HG02884 (cell line): ENCODE measurements around the gene CCDC88A.
A peak's percentile ranks its signal among the peaks of the same experiment; 100 is the strongest.
"Not testable (repeated sequence)": the region's sequence is repeated elsewhere in the genome, so short reads cannot be mapped to it uniquely, and the experiment has no call there.

ENCODE experiments used
- ATAC-seq: cut with Tn5 transposase; IDR thresholded peaks from one replicate; pipeline ENCODE4 v1.9.1; 2021; ENCODE audit warnings: mild to moderate bottlenecking, moderate library complexity; ENCODE audit not compliant: unreplicated experiment

The CCDC88A gene

GRCh38 chr2:55419679-55420438 is at the start of gene CCDC88A:
Gene CCDC88A, minus strand, starts transcription at chr2:55419856. Its CDS starts 777 bp downstream, at chr2:55419079.
- ATAC-seq: peak; percentile 81

- ATAC-seq: no peak
Observed at GRCh38 chr2:55461679-55462078, 42.0 kb upstream of the CCDC88A start.

- no peak for ATAC-seq
Observed at GRCh38 chr2:55460562-55460961, 40.9 kb upstream of the CCDC88A start.

DNA sequence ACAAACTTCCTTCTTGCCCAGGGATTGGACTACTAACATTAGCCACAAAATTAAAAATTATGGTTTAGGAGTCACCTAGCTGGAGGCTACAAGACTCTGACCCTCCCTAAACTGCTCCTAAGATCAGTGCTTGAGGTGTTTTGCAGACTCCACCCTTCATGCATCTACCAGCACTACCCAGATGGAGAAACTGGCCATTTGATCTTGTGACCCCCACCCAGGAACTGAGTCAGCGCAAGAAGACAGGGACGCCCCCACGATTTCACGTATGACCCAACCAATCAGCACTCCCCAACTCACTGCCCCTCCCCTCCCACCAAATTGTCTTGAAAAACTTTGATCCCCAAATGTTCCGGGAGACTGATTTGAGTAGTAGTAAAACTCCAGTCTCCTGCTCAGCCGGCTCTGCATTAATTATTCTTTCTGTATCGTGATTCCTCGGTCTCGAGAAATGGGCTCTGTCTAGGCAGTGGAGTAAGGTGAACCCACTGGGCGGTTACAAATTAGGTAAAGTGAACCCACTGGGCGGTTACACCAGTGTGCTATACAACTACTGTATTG is 40.1 kb upstream of the CCDC88A start:
- ATAC-seq: no peak

DNA sequence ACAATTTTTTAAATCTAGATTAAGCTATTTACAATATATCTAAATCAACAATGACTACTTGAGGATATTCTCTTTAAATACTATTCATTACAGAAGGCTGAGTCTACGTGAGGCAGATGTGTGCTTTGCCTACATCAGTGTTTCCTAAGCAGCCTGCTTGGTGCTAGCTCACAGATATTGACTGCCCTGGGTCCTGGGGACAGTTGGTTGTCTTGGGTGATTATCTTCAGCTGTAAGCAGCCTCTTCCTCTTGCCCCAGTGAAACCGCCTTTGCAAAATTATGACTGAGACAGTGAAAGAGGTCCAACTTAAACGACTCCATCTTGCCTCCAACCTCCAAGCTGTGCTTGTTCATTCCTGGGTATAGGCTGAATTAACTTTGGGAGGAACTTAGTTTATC is 39.6 kb upstream of the CCDC88A start:
- no peak for ATAC-seq

DNA sequence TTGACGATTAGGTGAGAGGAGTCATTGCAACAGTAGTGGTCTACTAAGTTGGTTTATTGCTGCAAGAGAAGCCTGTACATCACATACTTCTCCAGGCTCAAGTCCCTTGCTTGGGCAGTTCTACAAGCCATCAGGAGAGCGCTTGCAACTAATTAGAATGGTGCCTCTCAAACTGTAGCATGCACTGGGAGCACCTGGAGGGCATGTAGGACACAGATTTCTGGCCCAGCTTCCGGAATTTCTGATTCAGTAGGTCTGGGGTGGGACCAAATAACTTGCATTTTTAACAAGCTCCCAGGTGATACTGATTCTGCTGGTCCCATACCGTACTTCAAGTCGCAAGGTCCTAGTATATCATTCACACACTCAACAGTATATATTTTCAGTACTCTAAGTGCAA is 34.5 kb upstream of the CCDC88A start:
- ATAC-seq: no peak

GRCh38 chr2:55452879-55453278 is 33.2 kb upstream of the CCDC88A start:
- peak; percentile 62 for ATAC-seq

DNA sequence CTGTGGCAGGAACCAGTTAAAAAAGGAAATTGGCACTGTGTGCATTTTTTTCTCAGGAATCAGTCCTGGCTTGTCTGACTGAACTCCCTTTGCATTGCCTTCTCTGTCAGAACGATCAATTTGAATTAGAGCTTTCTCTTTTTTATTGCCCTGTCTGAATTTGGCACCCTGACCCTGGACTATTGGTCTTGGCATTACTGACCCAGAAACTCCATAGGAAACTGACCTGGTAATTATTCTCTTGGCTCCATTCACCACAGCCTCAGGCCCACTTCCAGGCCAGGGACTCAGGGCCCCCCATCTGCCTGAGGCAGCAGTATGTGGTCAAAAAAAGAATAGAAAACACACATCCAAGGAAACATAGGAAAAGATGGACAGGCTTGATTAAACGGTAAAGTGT is 32.0 kb upstream of the CCDC88A start:
- ATAC-seq: no peak

DNA sequence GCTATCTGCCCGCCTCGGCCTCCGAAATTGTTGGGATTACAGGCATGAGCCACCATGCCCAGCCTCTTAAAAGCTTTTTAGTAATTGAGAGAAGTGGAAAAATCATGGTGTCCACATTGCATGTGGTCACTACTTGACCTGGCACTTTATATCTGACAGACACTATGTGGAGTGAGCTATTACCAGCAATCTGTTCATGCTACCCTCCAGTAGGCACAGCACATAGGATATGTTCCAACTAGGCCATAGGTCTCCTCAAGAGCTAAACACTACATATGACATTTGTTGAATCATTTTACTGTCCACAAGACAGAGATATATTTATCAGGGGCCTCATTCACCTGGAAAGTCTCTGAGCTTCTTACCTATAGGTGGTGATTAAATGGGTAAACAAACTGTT is 30.4 kb upstream of the CCDC88A start:
- ATAC-seq: not testable (repeated sequence)

- ATAC-seq: not testable (repeated sequence)
Observed at GRCh38 chr2:55442045-55442760, 22.5 kb upstream of the CCDC88A start.

- ATAC-seq: no peak
Observed at GRCh38 chr2:55441280-55441892, 21.7 kb upstream of the CCDC88A start.

DNA sequence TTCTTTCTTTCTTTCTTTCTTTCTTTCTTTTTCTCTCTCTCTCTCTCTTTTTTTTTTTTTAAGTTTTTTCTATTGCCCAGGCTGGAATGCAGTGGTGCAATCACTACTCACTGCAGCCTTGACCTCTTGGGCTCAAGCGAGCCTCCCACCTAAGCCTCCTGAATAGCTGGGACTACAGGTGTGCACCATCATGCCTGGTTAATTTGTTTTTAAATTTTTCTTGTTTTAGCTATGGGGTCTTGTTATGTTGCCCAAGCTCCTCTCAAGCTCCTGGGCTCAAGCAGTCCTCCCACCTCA is 19.4 kb upstream of the CCDC88A start:
- ATAC-seq: no peak

- no peak for ATAC-seq
Observed at GRCh38 chr2:55438391-55439100, 18.9 kb upstream of the CCDC88A start.

DNA sequence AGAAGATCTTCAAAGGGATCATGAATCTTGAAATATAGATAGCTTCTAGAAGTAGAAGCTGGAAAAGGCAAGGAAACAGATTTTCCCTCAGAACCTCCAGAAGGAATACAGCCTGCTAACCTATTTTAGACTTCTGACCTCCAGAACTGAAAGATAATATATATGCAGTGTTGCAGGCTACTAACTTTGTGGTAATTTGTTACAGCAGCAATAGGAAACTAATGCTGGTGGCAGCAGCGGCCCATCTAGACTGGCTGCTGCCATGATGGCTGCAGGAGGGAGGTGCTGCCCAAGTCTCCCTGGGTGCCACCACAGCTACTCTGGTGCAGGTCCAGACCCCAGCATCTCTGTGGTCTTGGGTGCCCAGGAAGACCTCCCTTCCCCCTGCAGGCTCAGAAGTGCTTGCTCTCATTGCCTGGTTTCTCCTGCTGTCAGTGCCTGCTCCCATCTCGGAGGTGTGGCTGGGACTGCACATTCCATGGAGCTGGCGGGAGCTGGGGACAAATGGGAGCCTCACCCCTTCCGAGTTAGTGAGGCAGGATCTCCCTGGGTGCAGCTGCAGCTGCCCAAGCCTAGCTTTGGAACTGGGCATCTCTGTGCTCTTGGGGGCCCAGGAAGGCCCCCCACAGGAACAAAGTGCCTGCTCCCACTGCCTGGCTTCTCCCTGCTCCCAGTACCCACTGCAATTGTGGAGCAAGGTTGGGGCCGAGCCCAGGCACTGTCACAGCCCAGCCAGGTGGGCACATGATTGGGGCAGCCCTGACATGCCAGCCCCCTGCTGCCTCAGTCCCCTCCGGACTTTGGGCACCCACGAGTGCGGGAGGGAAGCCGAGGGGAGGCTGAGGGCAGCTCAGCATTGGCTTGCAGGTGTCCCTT is 18.1 kb upstream of the CCDC88A start:
- no peak for ATAC-seq

DNA sequence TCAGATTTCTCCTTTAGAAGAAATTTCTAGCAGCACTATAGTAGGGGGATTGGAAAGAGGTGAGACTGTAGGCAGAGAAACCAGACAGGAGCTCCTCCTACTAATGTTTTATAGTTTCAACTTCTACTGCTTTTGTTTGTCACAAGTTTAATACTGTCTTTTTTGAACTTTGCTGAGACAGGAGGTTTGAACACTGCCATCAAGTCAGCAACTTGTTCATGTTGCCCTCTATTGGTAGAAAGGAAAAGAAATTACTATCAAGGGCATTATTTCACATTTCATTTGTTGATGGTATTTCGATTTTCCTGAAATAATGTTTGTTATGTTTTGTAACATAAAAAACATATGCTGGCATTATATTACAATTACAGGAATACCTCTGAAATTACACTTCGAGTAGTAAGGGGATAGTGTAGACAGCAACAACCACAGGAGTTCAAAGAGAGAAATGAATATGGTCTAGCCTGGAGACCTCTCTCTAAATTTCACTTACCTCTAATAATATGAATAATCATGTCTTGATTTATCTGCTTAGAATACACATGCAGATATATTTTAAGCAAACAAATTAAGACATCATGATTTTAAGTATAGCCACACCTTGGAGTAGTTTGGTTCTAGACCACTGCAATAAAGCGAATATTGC is 12.4 kb upstream of the CCDC88A start:
- no peak for ATAC-seq

DNA sequence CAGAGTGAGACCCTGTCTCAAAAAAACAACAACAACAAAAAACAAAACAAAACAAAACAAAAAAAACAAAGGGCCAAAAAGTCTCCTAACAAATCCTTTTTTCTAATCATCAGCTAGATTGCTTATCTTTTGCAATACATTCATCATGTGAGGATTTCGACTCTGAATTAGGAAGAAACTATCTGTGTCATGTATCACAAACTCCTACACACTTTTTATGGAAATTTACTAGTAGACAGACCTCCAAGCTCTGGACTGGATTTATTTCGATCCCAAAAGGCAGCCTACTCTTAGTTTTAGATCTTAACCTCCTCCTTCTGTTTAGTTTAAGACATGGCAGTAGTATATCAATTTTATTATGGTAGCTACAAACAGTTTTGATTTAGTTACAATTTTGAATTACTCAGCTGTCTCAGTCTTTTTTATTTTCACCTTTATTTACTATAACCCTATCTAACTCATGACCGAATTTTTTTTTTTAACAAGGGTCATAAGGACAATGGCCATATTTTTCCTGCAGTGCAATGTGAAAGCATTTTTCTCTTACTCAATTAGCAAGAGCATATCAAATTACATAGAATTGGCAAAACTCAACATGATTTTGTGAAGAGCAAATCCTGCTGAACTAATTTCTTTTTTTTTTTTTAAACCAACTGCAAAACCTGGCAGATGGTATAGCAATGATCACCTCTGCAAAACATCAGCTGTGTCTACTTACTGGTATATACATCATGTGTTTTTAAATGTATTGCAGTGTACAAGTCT is 10.7 kb upstream of the CCDC88A start:
- no peak for ATAC-seq

GRCh38 chr2:55428258-55428657 is 8.6 kb upstream of the CCDC88A start:
- no peak for ATAC-seq

GRCh38 chr2:55425431-55425831 is 5.8 kb upstream of the CCDC88A start:
- ATAC-seq: no peak
